HG03103 (cell line): ENCODE results near the gene CATSPERB.
"Not testable (repeated sequence)": the region's sequence is repeated elsewhere in the genome, so short reads cannot be mapped to it uniquely, and the experiment has no call there.

Experiments used
- ATAC-seq: cut with Tn5 transposase; IDR thresholded peaks from one replicate; pipeline ENCODE4 v1.9.1; 2021; ENCODE audit warnings: low read depth; ENCODE audit not compliant: unreplicated experiment

The CATSPERB gene

DNA sequence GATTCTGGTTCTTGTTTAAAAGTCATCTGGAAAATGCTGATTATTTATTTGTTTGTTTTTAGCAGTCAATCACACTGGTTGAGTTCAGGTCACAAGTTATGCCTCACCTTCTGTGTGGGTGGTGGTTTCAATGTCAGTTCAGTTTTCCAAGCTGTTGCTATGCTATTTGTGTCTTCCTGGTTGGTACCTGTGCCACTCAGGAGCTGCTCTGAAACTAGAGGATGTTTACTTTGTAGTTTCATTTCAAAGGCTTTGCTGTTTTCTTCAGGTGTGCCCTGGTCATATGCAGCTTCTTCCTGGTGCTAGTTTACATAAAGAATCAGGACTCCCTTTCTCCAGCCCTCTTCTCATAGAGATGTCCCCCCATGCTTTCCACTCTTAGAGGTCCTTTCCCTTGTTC is 146.0 kb downstream of the CATSPERB start:
- ATAC-seq, result no peak

- no peak for ATAC-seq
These were observed 149.1 kb downstream of the CATSPERB start for GRCh38 chr14:91582761-91583160.

- no peak for ATAC-seq
These were observed 150.9 kb downstream of the CATSPERB start for GRCh38 chr14:91580876-91581577.

DNA sequence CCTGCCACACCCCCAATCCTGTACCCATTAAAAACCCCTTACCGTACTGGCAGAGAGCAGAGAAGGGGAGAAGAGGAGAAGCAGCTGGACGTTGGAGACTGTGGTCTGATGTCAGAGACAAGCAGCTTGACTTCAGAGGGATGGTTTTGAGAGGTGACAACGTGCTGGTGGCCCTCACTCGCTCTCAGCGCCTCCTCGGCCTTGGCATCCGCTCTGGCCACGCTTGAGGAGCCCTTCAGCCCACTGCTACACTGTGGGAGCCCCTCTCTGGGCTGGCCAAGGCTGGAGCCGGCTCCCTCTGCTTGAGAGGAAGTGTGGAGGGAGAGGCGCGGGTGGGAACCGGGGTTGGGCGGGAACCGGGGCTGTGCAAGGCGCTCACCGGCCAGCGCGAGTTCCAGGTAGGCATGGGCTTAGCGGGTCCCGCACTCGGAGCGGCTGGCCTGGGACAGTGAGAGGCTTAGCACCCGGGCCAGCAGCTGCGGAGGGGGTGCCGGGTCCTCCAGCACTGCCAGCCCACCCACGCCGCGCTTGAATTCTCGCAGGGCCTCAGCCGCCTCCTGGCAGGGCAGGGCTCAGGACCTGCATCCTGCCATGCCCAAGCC is 154.2 kb downstream of the CATSPERB start:
- no peak for ATAC-seq

GRCh38 chr14:91575469-91576208 is 156.2 kb downstream of the CATSPERB start:
- no peak for ATAC-seq

- no peak for ATAC-seq
These were observed 157.7 kb downstream of the CATSPERB start for GRCh38 chr14:91573894-91574837.

- no peak for ATAC-seq
These were observed 158.4 kb downstream of the CATSPERB start for GRCh38 chr14:91573528-91573893.

DNA sequence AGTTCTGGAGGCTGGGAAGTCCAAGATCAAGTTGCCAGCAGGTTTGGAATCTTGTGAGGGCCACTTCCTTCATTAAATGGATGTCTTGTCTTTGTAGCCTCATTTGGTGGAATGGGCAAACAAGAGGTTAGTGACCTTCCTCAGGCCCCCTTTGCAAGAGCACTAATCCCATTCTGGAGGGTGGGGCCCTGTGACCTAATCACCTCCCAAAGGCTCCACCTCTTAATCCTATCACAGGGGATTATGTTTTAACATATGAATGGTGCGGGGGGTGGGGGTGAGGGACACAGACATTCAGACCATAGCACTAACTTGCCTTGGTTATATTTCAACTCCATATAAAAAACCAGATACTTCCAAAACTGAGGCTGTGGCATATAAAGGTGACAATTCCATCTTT is 161.9 kb downstream of the CATSPERB start:
- no peak for ATAC-seq

DNA sequence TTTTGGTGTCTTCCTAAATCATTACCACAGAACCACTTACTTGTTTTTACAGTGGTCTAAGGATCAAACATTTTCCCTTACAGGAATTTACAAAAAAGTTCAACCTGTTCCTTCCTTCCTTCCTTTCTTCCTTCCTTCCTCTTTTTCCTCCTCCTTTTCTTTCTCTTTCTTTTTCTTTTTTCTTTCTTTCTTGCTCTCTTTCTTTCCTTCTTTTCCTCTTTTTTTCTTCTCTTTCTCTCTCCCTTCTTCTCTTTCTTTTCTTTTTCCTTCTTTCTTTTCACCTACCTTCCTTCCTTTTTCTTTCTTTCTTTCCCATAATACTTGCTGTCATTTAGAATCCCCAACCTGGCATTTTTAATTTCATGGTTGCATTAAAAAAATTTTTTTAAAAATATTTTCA is 162.6 kb downstream of the CATSPERB start:
- no peak for ATAC-seq

DNA sequence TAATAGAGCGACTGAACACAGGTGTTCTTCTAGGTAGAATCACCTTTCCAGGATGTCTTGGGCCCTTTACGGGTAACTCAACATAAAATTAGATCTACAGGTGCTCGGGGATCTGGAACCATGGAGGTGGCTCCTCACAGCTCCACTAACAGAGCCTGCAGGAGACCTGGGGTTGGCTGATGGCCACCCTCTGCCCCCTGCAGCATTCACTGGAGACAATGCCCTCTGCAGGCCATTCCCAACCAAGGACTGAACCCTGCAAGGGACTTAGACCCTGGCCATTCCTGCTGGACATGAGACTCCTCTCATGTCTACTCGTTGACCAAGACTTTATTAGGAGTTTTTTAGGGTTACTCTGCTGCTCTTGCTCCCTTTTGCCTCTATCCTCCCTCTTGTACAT is 163.3 kb downstream of the CATSPERB start:
- ATAC-seq, result no peak

DNA sequence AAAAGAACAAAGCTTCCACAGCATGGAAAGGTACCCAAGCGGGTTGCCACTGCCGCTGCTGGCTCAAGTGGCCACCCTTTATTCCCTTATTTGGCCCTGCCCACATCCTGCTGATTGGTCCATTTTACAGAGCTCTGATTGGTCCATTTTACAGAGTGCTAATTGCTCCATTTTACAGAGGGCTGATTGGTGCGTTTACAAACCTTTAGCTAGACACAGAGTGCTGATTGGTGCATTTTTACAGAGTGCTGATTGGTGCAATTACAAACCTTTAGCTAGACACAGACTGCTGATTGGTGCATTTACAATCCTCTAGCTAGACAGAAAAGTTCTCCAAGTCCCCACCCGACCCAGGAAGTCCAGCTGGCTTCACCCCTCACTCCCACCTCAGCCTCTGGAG is 164.1 kb downstream of the CATSPERB start:
- ATAC-seq, result not testable (repeated sequence)

DNA sequence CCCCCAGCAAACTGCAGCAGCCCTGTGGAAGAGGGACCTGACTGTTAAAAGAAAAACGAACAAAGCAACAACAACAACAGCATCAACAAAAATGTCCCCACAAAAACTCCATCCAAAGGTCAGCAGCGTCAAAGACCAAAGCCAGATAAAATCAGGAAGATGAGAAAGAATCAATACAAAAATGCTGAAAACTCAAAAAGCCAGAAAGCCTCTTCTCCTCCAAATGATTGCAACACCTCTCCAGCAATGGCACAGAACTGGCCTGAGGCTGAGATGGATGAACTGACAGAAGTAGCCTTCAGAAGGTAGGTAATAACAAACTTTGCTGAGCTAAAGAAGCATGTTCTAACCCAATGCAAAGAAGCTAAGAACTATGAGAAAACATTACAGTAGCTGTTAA is 176.4 kb downstream of the CATSPERB start:
- ATAC-seq, result no peak

DNA sequence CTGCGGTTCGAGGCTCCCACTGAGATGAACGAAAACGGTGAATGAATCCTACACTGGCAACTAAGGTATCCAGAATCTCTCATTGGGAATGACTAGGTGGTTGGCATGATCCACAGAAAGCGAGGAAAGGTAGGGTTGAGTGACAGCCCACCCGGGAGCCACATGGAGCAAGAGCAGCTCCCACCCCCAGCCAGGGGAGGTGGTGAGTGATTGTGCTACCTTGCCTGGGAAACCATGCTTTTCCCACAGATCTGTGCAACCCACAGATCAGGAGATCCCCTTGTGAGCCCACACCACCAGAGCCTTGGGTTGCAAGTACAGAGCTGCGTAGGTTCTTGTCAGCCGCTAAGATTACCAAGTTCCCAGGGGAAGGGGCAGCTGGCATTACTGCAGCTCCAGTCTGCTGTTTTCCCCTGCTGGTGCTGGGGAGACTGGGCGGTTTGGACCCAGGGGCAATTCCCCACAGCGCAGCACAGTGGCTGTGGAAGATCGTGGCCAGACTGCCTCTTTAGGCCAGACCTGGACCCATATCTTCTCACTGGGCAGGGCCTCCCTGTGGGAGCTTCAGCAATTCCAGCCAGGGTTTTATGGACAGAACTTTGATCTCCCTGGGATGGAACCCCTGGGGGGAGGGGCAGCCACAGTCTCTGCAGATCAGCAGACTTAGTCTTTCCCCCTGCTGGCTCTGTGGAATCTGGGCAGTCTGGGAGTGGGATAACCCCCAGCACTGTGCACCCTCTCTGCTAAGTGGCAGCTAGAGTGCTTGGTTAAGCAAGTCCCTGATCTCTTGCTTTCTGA is 177.2 kb downstream of the CATSPERB start:
- ATAC-seq, result no peak

GRCh38 chr14:91548108-91548507 is 183.8 kb downstream of the CATSPERB start:
- no peak for ATAC-seq

DNA sequence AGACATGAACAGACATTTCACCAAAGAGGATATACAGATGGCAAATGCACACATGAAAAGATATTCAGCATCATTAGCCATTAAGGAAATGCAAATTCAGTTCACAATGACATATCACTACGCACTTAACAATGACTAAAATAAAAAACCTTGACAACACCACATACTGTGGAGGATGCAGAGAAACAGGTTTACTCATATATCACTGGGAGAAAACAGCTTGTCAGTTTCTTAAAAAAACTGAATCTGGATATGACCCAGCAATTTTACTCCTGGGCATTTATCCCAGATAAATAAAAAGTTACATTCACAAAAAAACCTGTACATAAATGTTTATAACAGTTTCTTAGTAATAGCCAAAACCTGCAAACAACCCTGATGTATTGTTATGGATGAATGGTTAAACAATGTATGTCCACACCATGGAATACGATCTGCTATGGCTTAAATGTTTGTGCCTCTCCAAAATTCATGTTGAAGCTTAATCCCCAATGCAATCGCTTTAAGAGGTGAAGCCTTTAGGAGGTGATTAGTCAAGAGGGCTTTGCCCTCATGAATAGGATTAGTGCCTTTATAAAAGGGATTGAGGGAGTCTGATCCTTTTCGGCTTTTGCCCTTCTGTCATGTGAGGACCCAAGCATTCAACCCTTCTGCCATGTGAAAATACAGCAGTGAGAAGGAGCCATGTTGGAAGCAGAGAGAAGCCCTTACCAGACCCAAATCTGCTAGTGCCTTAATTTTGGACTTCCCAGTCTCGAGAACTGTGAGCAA is 185.8 kb downstream of the CATSPERB start:
- no peak for ATAC-seq

- ATAC-seq, result no peak
These were observed 186.7 kb downstream of the CATSPERB start for GRCh38 chr14:91545204-91545603.

- ATAC-seq, result no peak
These were observed 195.6 kb downstream of the CATSPERB start for GRCh38 chr14:91536327-91536726.

DNA sequence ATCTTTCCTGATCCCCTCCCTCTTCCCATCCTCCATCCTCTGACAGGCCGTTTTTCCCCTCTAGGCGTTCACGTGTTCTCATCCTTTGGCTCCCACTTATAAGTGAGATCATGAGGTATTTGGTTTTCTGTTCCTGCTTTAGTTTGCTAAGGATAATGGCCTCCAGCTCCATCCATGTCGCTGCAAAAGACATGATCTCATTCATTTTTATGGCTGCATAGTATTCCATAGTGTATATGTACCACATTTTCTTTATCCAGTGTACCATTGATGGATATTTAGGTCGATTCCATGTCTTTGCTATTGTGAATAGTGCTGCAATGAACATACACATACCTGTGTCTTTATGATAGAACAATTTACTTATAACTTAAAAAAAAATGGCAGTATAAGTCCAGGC is 197.8 kb downstream of the CATSPERB start:
- ATAC-seq, result not testable (repeated sequence)

DNA sequence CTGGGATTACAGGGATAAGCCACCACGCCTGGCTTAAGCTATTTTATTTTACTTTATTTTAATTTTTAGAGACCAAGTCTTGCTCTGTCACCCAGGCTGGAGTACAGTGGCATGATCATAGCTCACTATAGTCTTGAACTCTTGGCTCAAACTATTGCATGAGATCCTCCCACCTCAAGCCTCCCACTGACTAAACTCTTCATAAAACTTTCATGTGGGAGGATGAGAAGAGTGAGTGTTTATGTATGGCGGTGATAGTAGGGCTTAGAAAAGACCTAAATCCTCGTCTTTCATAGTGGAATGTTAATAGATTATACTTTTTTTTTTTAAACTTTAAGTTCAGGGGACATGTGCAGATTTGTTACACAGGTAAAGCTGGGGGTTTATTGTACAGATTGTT is 198.3 kb downstream of the CATSPERB start:
- no peak for ATAC-seq
